ENCODE data around the gene SERPINE2.

SERPINE2 gene

DNA sequence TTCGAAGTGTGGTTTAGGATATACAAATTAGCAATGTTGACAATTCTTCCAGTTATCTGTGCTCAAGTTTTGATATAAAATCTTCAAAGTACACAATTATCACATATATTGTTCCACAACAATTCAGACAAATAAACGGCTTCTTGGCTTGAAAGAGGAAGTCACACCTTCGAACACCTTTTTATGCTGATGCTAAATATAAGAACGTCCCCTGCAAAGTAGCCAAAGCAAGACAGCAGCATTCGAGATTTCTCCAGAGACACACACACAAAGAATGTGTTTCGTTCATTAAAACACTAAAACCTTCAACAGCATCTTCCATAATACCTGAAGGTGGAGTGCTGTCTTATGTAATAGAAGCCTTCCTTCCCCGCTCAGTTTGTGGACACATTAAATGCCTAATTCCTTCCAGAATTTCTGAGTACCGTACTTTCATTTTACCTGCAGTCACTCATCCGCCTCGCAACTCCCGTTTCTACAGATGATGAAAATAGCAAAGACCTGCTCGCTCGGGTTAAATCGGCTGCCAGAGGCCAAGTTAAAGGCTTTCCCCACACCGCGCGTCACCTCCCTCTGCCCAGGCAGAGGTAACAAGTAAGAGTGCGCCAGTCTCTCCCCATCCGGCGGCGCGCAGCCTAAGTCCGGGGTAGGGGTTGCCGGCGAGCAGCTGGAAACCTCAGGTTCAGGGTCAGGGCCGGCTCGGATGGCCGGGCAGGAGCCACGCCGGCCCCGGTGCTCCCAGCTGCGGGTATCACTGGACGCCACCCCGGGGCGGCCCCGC lies 847 bp downstream of the SERPINE2 start:
- TF ChIP-seq, protein P1, sequence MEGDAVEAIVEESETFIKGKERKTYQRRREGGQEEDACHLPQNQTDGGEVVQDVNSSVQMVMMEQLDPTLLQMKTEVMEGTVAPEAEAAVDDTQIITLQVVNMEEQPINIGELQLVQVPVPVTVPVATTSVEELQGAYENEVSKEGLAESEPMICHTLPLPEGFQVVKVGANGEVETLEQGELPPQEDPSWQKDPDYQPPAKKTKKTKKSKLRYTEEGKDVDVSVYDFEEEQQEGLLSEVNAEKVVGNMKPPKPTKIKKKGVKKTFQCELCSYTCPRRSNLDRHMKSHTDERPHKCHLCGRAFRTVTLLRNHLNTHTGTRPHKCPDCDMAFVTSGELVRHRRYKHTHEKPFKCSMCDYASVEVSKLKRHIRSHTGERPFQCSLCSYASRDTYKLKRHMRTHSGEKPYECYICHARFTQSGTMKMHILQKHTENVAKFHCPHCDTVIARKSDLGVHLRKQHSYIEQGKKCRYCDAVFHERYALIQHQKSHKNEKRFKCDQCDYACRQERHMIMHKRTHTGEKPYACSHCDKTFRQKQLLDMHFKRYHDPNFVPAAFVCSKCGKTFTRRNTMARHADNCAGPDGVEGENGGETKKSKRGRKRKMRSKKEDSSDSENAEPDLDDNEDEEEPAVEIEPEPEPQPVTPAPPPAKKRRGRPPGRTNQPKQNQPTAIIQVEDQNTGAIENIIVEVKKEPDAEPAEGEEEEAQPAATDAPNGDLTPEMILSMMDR (IDR thresholded peaks at IDR 0.05; ENCODE audit: insufficient read depth, low read depth, low read length, missing control alignments): no peak
- peak; percentile 18 for DNase-seq (ENCODE audit: low read depth)
- H3K4me3 ChIP-seq (ENCODE audit: low read depth, low read length): peak overlapping the region; percentile 16

DNA sequence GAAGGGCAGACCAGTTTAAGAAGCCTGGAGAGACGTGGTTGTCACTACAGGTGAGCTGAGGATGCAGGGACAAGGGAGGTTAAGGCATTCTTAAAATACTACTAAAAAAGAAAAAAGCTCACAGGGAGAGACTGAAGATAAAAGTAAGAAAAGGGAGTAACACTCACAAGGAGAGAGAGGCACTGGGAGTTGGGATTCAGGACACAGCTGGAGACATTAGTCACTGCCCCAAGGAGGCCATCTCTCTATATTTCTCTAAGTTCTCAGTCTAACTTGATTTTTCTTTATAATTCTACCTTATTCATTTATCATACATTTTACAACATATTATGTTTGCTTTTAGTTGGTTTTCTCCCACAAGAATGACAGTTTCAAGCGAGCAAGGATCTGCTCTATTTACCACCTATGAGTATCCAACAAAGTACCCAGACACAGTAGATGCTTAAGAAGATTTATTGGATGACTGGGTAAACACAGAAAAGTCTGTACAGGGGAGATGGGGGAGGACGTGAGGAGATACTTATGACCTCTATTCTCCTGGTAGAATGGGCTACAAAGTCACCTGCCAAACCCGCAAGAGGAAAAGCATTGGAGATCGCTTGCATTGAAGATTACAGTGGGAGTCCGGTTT lies 2.2 kb downstream of the SERPINE2 start:
- no peak overlapping the region for H3K4me3 ChIP-seq (ENCODE audit: low read depth, low read length)
- TF ChIP-seq, protein P1 (IDR thresholded peaks at IDR 0.05; ENCODE audit: insufficient read depth, low read depth, low read length, missing control alignments): no peak
- DNase-seq (ENCODE audit: low read depth): no peak

DNA sequence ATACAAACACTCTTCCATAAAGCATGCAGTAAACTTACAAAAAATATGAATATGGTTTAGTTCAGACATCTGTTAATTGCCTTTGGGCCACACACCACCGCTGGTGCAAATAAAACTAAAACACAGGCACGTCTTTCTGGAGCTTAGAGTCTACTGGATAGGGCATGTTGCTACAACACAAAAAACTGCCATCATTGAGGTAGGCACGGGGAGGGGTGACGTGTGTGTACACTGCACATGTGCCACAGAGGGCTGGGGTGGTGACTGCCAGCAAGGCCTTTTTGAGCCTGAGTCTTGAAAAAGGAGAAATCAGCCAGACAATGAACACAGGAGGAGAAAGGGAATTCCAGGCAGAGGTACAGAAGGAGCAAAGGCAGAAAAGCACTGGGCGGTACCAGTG lies 5.1 kb downstream of the SERPINE2 start:
- TF ChIP-seq, protein P1 (IDR thresholded peaks at IDR 0.05; ENCODE audit: insufficient read depth, low read depth, low read length, missing control alignments): no peak
- DNase-seq (ENCODE audit: low read depth): no peak
- no peak overlapping the region for H3K4me3 ChIP-seq (ENCODE audit: low read depth, low read length)

DNA sequence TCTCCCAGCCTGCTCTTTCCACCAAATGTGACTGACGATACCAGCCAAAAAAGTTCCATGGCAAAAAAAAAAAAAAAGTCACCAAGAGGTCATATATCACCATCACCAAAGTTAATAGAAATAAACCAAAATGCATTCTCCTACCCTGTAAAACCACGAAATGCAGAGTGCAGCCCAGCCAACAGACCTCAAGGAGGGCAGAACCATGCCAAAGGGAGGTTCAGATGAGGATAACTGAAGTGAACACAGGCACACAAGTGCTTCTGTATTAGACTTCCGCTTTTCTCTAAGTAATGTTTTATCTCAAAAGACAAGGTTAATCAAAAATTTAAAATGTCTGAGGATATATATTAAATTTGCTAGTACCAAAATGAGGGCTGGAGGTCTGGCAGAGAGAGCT lies 5.5 kb downstream of the SERPINE2 start:
- DNase-seq (ENCODE audit: low read depth): no peak
- TF ChIP-seq, protein P1 (IDR thresholded peaks at IDR 0.05; ENCODE audit: insufficient read depth, low read depth, low read length, missing control alignments): no peak
- H3K4me3 ChIP-seq (ENCODE audit: low read depth, low read length): no peak overlapping the region

DNA sequence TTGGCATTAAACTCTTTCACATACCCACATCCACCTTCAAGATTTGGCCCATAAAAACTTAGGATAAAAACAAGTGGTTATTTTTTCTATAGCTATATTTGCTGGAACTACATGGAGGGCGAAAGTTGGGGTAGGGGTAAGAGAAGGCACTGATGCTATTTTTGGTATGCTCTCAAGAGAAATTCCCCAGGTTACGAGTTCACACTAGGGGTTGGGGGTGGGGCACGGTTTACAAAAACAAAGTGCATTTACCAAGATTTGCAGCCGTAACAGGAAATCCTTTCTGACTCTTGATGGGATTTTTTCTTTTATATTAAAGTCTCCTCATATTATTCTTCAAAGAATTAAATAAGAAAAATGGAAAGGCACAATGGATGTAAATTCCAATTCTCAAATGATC lies 6.8 kb downstream of the SERPINE2 start:
- H3K4me3 ChIP-seq (ENCODE audit: low read depth, low read length): no peak overlapping the region
- no peak for DNase-seq (ENCODE audit: low read depth)
- TF ChIP-seq, protein P1 (IDR thresholded peaks at IDR 0.05; ENCODE audit: insufficient read depth, low read depth, low read length, missing control alignments): no peak

DNA sequence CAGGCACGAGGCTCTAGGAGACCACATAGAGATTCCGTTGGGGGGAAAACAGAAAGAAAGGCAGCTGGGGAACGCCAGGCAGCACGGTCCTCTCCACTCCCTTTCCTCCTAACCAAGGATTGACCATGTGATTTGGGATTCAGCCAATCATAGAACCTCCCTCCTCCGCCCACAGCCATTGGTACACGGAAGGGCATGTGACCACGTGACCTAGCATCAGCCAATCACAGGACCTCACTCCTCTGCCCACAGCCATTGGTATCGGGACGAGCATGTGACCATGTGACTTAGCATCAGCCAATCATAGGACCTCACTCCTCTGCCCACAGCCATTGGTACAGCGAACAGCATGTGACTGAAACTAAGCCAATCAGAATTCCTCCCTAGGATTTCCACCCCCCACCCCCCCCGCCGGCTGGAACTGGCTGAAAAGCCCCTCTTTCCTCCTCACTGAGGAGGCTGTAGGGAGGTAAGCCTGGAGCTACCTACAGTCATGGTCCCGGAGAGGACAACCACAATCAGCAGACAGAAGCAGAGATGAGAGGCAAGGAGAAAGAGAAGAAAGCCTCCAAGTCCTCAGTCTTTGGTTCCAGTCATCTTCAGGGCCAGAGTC lies 7.6 kb downstream of the SERPINE2 start:
- TF ChIP-seq, protein P1 (IDR thresholded peaks at IDR 0.05; ENCODE audit: insufficient read depth, low read depth, low read length, missing control alignments): no peak
- DNase-seq (ENCODE audit: low read depth): peak; percentile 17

More for the DNA sequence above, 7.6 kb downstream of the SERPINE2 start:
- no peak overlapping the region for H3K4me3 ChIP-seq (ENCODE audit: low read depth, low read length)

Measured in GM12865 (cell line).